Activated naive CD8-positive, alpha-beta T cell treated with anti-CD3 and anti-CD28 coated beads, Interleukin-2, amount 50 U/mL, for 16 hours (primary cell): ENCODE measurements around the gene RTN4IP1.

Source experiments
- DNase-seq: peaks from one replicate; pipeline ENCODE4 v3.0.0-alpha.2; 2020; ENCODE audit warnings: low read depth, low spot score

The RTN4IP1 gene

DNA sequence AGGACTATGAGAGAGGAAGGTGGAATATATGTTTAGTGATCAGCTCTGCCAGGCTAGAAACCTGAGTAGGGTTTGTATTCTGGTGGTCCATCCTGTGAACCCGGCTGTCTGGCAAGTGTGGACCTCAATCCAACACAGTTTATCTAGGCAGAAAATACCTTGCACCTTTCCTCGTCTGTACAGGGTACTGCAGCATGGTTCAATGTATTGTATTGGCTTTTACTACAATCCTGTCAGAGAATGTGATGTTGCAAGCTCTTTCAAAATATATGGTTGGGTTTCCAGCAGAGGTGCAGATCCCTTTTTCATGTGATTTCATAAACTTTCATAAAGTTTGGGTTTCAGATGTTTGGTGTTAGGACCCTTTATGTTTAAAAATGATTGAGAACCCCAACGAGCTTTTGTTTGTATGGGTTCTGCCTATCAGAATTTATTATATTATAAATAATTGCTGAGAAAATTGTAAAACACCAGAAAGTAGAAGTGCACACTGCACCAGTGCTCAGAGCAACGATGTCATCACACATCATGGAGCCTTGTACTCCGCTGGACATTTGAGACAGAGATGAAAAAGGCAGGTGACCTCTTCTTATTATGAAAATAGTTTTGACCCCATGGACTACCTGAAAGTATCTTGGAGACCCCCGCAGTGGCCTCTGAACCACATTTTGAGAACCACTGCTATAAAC lies 106.6 kb downstream of the RTN4IP1 start:
- no peak for DNase-seq
